ENCODE measurements around the gene GOLGA6A. TPM values are rescaled to one million over a fixed set of nuclear protein-coding genes. Genes with fewer than 3 reads are reported as not detected.
A peak's percentile ranks its signal among the peaks of the same experiment; 100 is the strongest.

The GOLGA6A gene
- total and polyA plus RNA-seq, 9 of the 15 experiments (the other 6 are each of a cell fraction or from before 2014, with no cell fraction given), result not detected

- TF ChIP-seq MCM2 (IDR thresholded peaks at IDR 0.05; ENCODE audit: low read depth), result no peak
Observed at GRCh38 chr15:74037171-74038117, 44.9 kb downstream of the GOLGA6A start (continued).

- WGBS (ENCODE audit: insufficient coverage, low coverage, missing lambda C conversion rate), result 81% methylated on average over 19 of the region's 21 CpGs
- peaks cover 3% of the 10 kb centered on the region for H3K9me1 ChIP-seq (ENCODE audit: control insufficient read depth, insufficient read depth, low read length)
- in situ Hi-C loops (cut with MboI), result loop anchor here (5.0 kb wide), 1 partner anchor 59 kb away; no protein-coding TSS in a partner anchor
- no peak overlapping the region for H3K4me3 ChIP-seq
- no peak overlapping the region for H3K27ac ChIP-seq (ENCODE audit: extremely low read depth, low read depth, low read length)
- POLR2A ChIA-PET, result interaction anchor here (0.6 to 1.2 kb wide), 6 partner anchors 9 to 1668 kb away, joined by 3 to 6 read pairs (median 3); partner anchors contain the start of gene EDC3
- H3K4me2 ChIP-seq (ENCODE audit: insufficient read depth, low read length), result no peak overlapping the region
- no peak overlapping the region for H2AFZ ChIP-seq (ENCODE audit: low read depth, low read length)
- FAIRE-seq, result peak; percentile 80
- H3K9ac ChIP-seq (ENCODE audit: insufficient read depth in 1 of 2, low read depth in 2 of 2, low read length in 2 of 2), result no peak overlapping the region
- CTCF ChIA-PET (ENCODE audit: low intra/inter-chr PET ratio), result interaction anchor here (2.9 kb wide), 1 partner anchor 64 kb away, joined by 18 read pairs; no protein-coding TSS in a partner anchor
- no TSS peak for BruUV-seq (replicated peaks)
- peaks cover 4 to 15% of the 10 kb centered on the region in 2 experiments; a peak in 3 of 5 replicates for H3K4me1 ChIP-seq (replicated peaks in 1 of 2; ENCODE audit: control insufficient read depth in 2 of 2, insufficient read depth in 2 of 2, low read length in 2 of 2)
- peak; percentile 73 for ATAC-seq
- H3K9me3 ChIP-seq (replicated peaks; ENCODE audit: control insufficient read depth, insufficient read depth, low read depth, low read length), result no peaks in the 10 kb centered on the region
- intact Hi-C loops (cut with micrococcal nuclease), result loop anchor here (5.0 kb wide), 1 partner anchor 44 kb away; the partner anchor contains the start of genes PML and STOML1
- peaks cover 49% of the 10 kb centered on the region; the same call in 1 of the 3 replicates for H3K36me3 ChIP-seq (ENCODE audit: control insufficient read depth, insufficient read depth, low read length)
- peak; percentile 34 to 48 (median 38) for DNase-seq (ENCODE audit: extremely low read depth in 1 of 4, low spot score in 3 of 4)
- no peaks in the 10 kb centered on the region for H3K79me2 ChIP-seq (ENCODE audit: control insufficient read depth, insufficient read depth, low read length)
- peaks cover 0 to 16% of the 10 kb centered on the region in 2 experiments; a peak in 3 of 5 replicates for H3K27me3 ChIP-seq (ENCODE audit: control insufficient read depth in 2 of 2, insufficient read depth in 2 of 2, low read length in 2 of 2)
- peaks cover 23% of the 10 kb centered on the region for H4K20me1 ChIP-seq (replicated peaks; ENCODE audit: control insufficient read depth, insufficient read depth, low read length)
- no peak for TF ChIP-seq ZKSCAN8 (CRISPR knock-in tag; IDR thresholded peaks at IDR 0.05)
- peak; percentile 48 to 53 (median 50) for TF ChIP-seq CTCF (IDR thresholded peaks at IDR 0.05 in 2 of 3, conservative IDR thresholded peaks at IDR 0.05 in 1 of 3; ENCODE audit: insufficient read depth in 2 of 3, low read depth in 1 of 3, low read length in 3 of 3)
- TF ChIP-seq TGIF2 (CRISPR knock-in tag; IDR thresholded peaks at IDR 0.05), result no peak
- no peak for TF ChIP-seq HDAC2 (IDR thresholded peaks at IDR 0.05)
- no peak for TF ChIP-seq FOXA3 (CRISPR knock-in tag; conservative IDR thresholded peaks at IDR 0.05 in 1 of 2, IDR thresholded peaks at IDR 0.05 in 1 of 2)
Observed at GRCh38 chr15:74036271-74037170, 45.8 kb downstream of the GOLGA6A start.

Data from K562 (cell line).